GM13976 (cell line): ENCODE data around the gene TEDDM1.

Experiments used
- DNase-seq: peaks from one replicate; pipeline ENCODE4 v3.0.0; 2012; ENCODE audit warnings: low spot score
- in situ Hi-C: fragments of 300-500 bp; cut with MboI; formaldehyde crosslinking; loops from one replicate; pipeline ENCODE4 v1.12.0; 2022; ENCODE audit warnings: low sequenced_read_pairs, mixed read lengths, inconsistent platforms; ENCODE audit not compliant: unreplicated experiment
- TF ChIP-seq, protein P1 (sequence below): IDR thresholded peaks from 2 replicates; pipeline ENCODE4 v1.5.1; 2012; ENCODE audit warnings: borderline replicate concordance, mild to moderate bottlenecking; ENCODE audit not compliant: insufficient read depth; ENCODE audit errors: extremely low read depth, missing control alignments, control extremely low read depth

The TEDDM1 gene

DNA sequence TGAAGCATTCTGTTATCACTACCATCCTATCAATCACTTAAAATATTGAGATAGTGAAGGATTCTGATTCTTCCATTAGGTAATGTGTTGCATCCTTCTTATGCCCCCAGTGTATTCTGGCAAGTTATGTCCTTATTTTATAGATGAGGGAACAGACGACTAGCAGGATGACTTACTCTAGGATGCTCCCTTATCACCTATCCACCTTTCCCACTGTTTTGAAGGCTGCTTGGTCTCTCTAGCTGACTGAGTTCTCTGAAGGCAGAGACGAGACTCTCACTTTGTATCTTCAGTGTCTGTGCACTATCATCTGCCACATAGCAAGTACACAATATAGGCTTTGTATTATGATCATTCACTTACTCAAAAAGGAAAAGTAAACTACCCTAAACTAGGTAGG, 12.9 kb downstream of the TEDDM1 start:
- TF ChIP-seq, protein P1, sequence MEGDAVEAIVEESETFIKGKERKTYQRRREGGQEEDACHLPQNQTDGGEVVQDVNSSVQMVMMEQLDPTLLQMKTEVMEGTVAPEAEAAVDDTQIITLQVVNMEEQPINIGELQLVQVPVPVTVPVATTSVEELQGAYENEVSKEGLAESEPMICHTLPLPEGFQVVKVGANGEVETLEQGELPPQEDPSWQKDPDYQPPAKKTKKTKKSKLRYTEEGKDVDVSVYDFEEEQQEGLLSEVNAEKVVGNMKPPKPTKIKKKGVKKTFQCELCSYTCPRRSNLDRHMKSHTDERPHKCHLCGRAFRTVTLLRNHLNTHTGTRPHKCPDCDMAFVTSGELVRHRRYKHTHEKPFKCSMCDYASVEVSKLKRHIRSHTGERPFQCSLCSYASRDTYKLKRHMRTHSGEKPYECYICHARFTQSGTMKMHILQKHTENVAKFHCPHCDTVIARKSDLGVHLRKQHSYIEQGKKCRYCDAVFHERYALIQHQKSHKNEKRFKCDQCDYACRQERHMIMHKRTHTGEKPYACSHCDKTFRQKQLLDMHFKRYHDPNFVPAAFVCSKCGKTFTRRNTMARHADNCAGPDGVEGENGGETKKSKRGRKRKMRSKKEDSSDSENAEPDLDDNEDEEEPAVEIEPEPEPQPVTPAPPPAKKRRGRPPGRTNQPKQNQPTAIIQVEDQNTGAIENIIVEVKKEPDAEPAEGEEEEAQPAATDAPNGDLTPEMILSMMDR, result no peak
- DNase-seq, result no peak
- in situ Hi-C loops, result no loop called here

DNA sequence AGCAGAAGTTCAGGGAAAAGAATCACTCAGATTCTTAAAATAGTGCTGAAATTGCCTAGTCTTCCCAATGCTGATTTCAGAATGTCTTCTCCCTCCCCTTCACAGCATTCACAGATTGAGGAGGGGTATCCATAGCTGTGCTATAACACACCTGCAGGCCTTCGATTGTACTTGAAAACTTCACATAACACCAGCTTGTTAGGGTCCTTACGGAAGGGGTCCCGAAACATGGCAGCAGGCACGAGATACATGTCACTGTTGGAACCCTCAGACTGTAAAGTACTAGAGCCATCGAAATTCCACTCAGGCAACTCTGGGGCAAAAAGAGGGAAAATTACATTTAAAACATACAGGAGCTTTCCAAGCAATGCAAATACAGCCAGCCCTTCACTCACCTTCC, 13.5 kb downstream of the TEDDM1 start:
- no peak for DNase-seq
- TF ChIP-seq, protein P1, result no peak
- in situ Hi-C loops, result no loop called here

DNA sequence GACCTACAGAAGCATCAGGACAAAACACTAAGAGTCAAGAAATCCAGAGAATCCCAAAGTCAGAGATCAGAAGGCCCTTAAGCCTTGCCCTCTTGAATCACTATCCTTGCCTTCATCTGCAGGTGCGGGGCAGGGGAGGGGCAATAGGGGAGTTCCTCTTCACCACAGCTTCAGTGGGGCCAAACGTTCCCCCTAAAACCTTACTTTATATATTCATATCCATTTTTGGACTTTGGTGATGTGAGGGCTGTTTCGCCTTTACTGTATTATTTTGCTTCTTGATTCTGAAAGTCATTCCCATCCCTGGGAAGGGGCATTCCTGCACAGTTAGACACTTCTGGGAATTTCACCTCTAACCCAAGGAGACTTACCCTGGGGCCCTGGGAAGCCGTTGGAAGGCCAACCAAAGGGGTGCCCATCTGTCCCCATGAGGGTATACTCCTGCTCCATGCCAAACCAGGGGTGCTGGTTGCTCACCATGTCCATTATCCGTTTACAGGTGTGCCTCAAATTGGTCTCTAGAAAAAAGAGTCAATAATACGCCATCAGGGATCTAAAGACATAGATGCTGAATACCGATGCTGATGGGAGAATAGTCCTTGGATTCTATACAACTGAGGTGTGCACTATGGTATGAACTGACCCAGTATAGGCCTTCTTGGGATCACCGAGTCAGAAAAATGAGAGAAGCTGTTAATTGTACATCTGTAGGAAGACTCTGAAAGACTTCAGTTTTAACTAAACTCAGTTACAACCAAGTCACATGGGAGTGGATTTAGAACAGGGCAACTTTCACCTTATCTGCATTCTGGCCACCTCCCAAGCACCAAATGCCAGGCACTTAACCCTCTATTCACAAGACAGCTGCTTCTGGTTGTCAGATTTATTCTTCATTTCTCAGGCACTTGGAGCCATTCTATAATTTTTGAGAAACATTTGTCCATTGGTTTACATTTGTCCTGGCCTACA, 14.3 kb downstream of the TEDDM1 start:
- DNase-seq, result no peak
- TF ChIP-seq, protein P1, result no peak
- in situ Hi-C loops, result no loop called here

DNA sequence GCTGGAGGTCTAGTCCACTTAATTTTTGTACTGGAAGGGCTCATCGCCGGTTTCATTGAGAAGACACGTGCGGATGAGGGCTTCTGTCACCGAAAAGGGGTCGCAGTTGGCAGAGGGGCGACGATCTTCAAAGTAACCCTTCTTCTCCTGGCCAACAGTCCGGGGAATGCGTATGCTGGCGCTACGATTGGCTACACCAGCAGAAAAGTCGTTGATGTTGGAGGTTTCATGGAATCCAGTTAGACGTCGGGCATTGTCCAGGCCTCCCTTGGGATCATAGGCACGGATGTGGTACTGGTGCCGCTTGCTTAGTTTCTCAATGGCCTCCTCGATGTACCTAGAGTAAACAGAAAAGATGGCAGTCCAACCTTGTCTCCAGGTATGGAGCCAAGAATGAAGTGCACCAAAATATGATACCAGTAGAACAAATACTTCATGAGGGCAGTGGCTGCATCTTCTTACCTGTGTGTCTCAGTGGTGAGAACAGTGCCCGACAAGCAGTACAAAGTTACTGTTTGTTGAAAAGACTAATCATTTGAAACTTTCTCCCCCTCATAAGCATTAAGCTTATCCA, 16.0 kb downstream of the TEDDM1 start:
- in situ Hi-C loops, result no loop called here
- DNase-seq, result no peak
- TF ChIP-seq, protein P1, result no peak

DNA sequence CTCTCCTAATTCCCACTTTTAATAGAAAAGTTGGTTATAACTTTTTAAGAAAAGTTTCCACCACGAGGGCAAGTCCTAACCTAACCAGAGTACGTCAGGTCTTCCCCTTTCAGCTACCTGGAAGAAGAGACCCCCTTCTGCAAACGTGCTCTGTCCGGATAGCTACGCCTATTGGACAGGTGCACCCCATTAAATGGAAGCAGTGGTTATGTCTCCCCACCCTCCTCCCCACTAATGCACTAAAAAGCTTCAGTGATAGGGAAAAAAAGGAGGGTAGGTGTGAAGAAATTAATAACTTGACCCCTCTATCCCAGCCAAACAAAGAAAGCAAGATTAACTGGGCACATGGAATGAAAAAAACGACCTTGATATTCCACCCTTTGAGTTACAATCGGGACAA, 16.5 kb downstream of the TEDDM1 start:
- no peak for DNase-seq
- TF ChIP-seq, protein P1, result no peak
- in situ Hi-C loops, result no loop called here

DNA sequence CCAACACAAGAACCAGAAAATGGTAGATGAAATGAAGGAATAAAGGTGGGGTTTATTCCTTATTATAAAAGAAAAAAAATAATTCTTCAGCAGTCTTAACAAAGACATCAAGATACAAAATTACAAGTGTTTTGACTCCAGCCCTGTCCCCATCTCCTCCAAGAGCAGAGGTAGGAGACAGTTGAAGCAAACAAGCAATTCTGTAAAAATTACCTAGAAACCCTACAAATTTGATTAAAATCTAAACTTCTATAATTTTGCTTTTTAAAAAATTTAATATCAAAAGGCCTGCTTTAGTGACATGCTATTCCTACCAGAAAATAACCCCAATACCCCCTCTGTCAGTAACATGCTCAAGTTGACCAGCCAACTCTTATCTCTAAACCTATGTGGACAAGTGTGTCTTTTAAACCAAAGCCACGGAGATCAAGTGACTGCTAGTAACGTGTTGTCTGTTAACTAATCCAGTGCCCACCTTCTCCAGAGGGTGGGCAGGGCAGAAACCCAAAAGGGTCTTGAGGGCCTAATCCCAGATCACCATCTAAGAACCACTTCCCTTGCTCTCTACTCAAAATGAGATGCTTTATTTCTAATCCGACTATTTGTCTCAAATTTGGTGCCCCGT, 17.3 kb downstream of the TEDDM1 start:
- no peak for DNase-seq
- in situ Hi-C loops, result no loop called here

More for the DNA sequence above, 17.3 kb downstream of the TEDDM1 start:
- TF ChIP-seq, protein P1, result no peak
